CD14-positive monocyte (primary cell): ENCODE measurements around the gene CORO1A. TPM values are rescaled to one million over a fixed set of nuclear protein-coding genes. Genes with fewer than 3 reads are reported as not detected.

Experiments used
- DNase-seq, 3 donors: peaks; one replicate each; pipeline ENCODE4 v3.0.0-alpha.2; 2011 to 2022
- H2AFZ ChIP-seq: 2 replicates; pipeline ENCODE4 v1.6.0; 2012; ENCODE audit warnings: mild to moderate bottlenecking, low read depth, low read length, inconsistent platforms; ENCODE audit not compliant: insufficient read depth, poor library complexity, severe bottlenecking
- H3K27ac ChIP-seq, 2 donors: 1 replicate in 1 of 2; 2 replicates in 1 of 2; pipeline ENCODE4 v1.5.1; 2012 to 2013; ENCODE audit warnings: low read length in 2 of 2, control low read depth in 1 of 2, inconsistent platforms in 1 of 2, low read depth in 1 of 2, mild to moderate bottlenecking in 1 of 2
- H3K27me3 ChIP-seq, 2 donors: one replicate each; pipeline versions ENCODE4 v1.6.0 to v1.6.1; 2011 to 2013; ENCODE audit warnings: low read length in 2 of 2; ENCODE audit not compliant: control insufficient read depth in 2 of 2, insufficient read depth in 2 of 2
- H3K36me3 ChIP-seq, 2 donors: replicated peaks in 1 of 2; 1 replicate in 1 of 2; 2 replicates in 1 of 2; pipeline versions ENCODE4 v1.5.1 to v1.6.1; 2012 to 2013; ENCODE audit warnings: low read length in 2 of 2, control low read depth in 1 of 2, inconsistent platforms in 1 of 2, mild to moderate bottlenecking in 1 of 2; ENCODE audit not compliant: insufficient read depth in 2 of 2, control insufficient read depth in 1 of 2
- H3K4me1 ChIP-seq, 2 donors: 1 replicate in 1 of 2; 2 replicates in 1 of 2; pipeline versions ENCODE4 v1.5.1 to v1.6.1; 2012 to 2013; ENCODE audit warnings: low read length in 2 of 2, control low read depth in 1 of 2, inconsistent platforms in 1 of 2, mild to moderate bottlenecking in 1 of 2, moderate library complexity in 1 of 2; ENCODE audit not compliant: insufficient read depth in 2 of 2, control insufficient read depth in 1 of 2
- H3K4me2 ChIP-seq: replicated peaks from 2 replicates; pipeline ENCODE3; 2012; ENCODE audit warnings: low read length, moderate library complexity, mild to moderate bottlenecking; ENCODE audit not compliant: poor library complexity, severe bottlenecking; ENCODE audit errors: extremely low read depth
- H3K4me3 ChIP-seq, 3 experiments: fragments of 200-600 bp in 1 of 3; sonication (generic) in 1 of 3; replicated peaks in 1 of 3; 1 replicate in 2 of 3; 2 replicates in 1 of 3; pipeline ENCODE4 v1.5.1; 2011 to 2013; ENCODE audit warnings: low read length in 3 of 3, mild to moderate bottlenecking in 3 of 3, control low read depth in 2 of 3, low read depth in 2 of 3, inconsistent platforms in 1 of 3, moderate library complexity in 1 of 3
- H3K79me2 ChIP-seq: 2 replicates; pipeline ENCODE4 v1.6.0; 2012; ENCODE audit warnings: mild to moderate bottlenecking, control low read depth, inconsistent platforms, low read length, moderate library complexity; ENCODE audit not compliant: insufficient read depth
- H3K9ac ChIP-seq: 2 replicates; pipeline ENCODE4 v1.6.0; 2017; ENCODE audit warnings: low read length, mild to moderate bottlenecking; ENCODE audit not compliant: insufficient read depth, poor library complexity, severe bottlenecking
- H3K9me3 ChIP-seq, 2 donors: replicated peaks in 1 of 2; 1 replicate in 1 of 2; 2 replicates in 1 of 2; pipeline versions ENCODE4 v1.5.1 to v1.6.1; 2012 to 2013; ENCODE audit warnings: low read length in 2 of 2, control low read depth in 1 of 2; ENCODE audit not compliant: control insufficient read depth in 1 of 2, insufficient read depth in 1 of 2
- H4K20me1 ChIP-seq: 2 replicates; pipeline ENCODE4 v1.6.0; 2012; ENCODE audit warnings: mild to moderate bottlenecking, low read length, control low read depth, moderate library complexity; ENCODE audit not compliant: insufficient read depth
- H3K27ac Mint-ChIP-seq, 7 donors: one replicate each; pipeline ENCODE4 v1.8.0; 2020; ENCODE audit warnings: mild to moderate bottlenecking in 7 of 7, mixed read lengths in 7 of 7, moderate library complexity in 6 of 7, inconsistent platforms in 2 of 7
- H3K27me3 Mint-ChIP-seq, 3 donors: one replicate each; pipeline ENCODE4 v1.8.0; 2021 to 2022; ENCODE audit warnings: low read depth in 3 of 3, mild to moderate bottlenecking in 3 of 3, mixed read lengths in 3 of 3, moderate library complexity in 3 of 3, inconsistent platforms in 1 of 3
- H3K36me3 Mint-ChIP-seq, 2 donors: one replicate each; pipeline ENCODE4 v1.8.0; 2020; ENCODE audit warnings: mixed read lengths in 2 of 2, inconsistent platforms in 1 of 2, mild to moderate bottlenecking in 1 of 2
- H3K4me1 Mint-ChIP-seq: one replicate; pipeline ENCODE4 v1.8.0; 2020; ENCODE audit warnings: mild to moderate bottlenecking, mixed read lengths
- H3K4me3 Mint-ChIP-seq, 2 donors: one replicate each; pipeline ENCODE4 v1.8.0; 2020; ENCODE audit warnings: mild to moderate bottlenecking in 2 of 2, mixed read lengths in 2 of 2, moderate library complexity in 1 of 2
- H3K9me3 Mint-ChIP-seq, 7 donors: one replicate each; pipeline ENCODE4 v1.8.0; 2020 to 2022; ENCODE audit warnings: mixed read lengths in 7 of 7, mild to moderate bottlenecking in 6 of 7, moderate library complexity in 6 of 7, inconsistent platforms in 2 of 7
- CTCF ChIP-seq: fragments of 200-600 bp; IDR thresholded peaks from one replicate; pipeline ENCODE4 v1.8.0; 2022; ENCODE audit warnings: antibody characterized with exemption, mild to moderate bottlenecking
- WGBS: methylation state at CpG from one replicate; pipeline ENCODE4 v1.1.5; 2013; ENCODE audit warnings: missing lambda C conversion rate; ENCODE audit not compliant: insufficient coverage; 5-methylcytosine and 5-hydroxymethylcytosine counted together
- intact Hi-C, 2 donors: fragments of 100-400 bp; cut with micrococcal nuclease; formaldehyde crosslinking; loops; one replicate each; pipeline versions ENCODE4 v1.15.0 to v1.15.1; 2023
- polyA plus RNA-seq, 3 donors: library from polyadenylated mRNA; depleted of rRNA in 1 of 3; unstranded in 2 of 3; stranded (reverse) in 1 of 3; fragments of 300-500 nt in 2 of 3; fragments of >200 nt in 1 of 3; fragmentation: Illumina TruSeq in 2 of 3; gene quantifications; 1 replicate in 2 of 3; 2 replicates in 1 of 3; pipeline ENCODE4 v1.2.3, GENCODE V29; 2012 to 2021

Gene CORO1A
- polyA plus RNA-seq, 3 donors: 1,314 to 1,363 (median 1,346) TPM

DNA sequence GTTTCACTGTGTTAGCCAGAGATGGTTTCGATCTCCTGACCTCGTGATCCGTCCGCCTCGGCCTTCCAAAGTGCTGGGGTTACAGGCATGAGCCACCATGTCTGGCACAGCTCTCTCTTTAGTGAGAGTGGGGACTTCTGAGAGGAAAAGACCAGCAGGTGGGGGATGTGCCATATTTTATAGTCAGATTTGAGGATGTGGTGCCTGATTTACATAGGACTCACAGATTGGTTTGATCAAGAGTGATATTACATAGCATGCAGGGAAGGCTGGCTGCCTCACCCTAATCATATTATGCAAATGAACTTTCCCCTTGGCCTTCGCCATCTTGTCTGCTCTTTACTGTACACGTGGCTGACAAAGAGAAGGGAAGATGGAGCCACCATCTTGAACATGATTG lies 32.3 kb upstream of the CORO1A start:
- peak overlapping the region in 2 of 7 donors; percentile 61 to 64 for H3K27ac Mint-ChIP-seq
- no peak overlapping the region for H2AFZ ChIP-seq
- WGBS: 97% methylated on average over 5 of the region's 7 CpGs

GRCh38 chr16:30152517-30152916 lies 30.9 kb upstream of the CORO1A start:
- TF ChIP-seq CTCF: no peak
- H2AFZ ChIP-seq: no peak overlapping the region
- H3K9me3 ChIP-seq: peaks cover 0 to 5% of the 10 kb centered on the region in 2 donors
- Mint-ChIP-seq H3K36me3 (no peaks in the 10 kb centered on the region), H3K9me3 (peaks cover 0 to 12% (median 6%) of the 10 kb centered on the region in 7 donors), H3K4me1 (peaks cover 50% of the 10 kb centered on the region), H3K4me3 (no peak overlapping the region), H3K27me3 (peaks cover 0 to 2% (median 1%) of the 10 kb centered on the region in 3 donors), H3K27ac (no peak overlapping the region)
- no peaks in the 10 kb centered on the region for H3K79me2 ChIP-seq
- no peaks in the 10 kb centered on the region for H3K36me3 ChIP-seq
- no peak overlapping the region for H3K4me3 ChIP-seq
- peaks cover 31 to 37% of the 10 kb centered on the region in 2 donors for H3K4me1 ChIP-seq
- no peak overlapping the region for H3K9ac ChIP-seq
- intact Hi-C loops: no loop called here
- 93% methylated on average over 5 of the region's 9 CpGs for WGBS
- no peak for DNase-seq
- H3K27me3 ChIP-seq: no peaks in the 10 kb centered on the region
- no peaks in the 10 kb centered on the region for H4K20me1 ChIP-seq
- no peak overlapping the region for H3K4me2 ChIP-seq
- H3K27ac ChIP-seq: no peak overlapping the region

More for the DNA sequence above, 32.3 kb upstream of the CORO1A start:
- Histone ChIP-seq H3K4me3 (no peak overlapping the region), H3K9me3 (peaks cover 0 to 5% of the 10 kb centered on the region in 2 donors), H3K27ac (no peak overlapping the region), H3K4me1 (peaks cover 42 to 49% of the 10 kb centered on the region in 2 donors), H3K9ac (no peak overlapping the region), H3K27me3 (no peaks in the 10 kb centered on the region), H4K20me1 (no peaks in the 10 kb centered on the region), H3K79me2 (no peaks in the 10 kb centered on the region), H3K36me3 (no peaks in the 10 kb centered on the region), H3K4me2 (no peak overlapping the region)
- no peak overlapping the region for H3K4me3 Mint-ChIP-seq
- no peaks in the 10 kb centered on the region for H3K36me3 Mint-ChIP-seq
- no peak for TF ChIP-seq CTCF
- H3K4me1 Mint-ChIP-seq: peaks cover 56% of the 10 kb centered on the region
- intact Hi-C loops: no loop called here
- DNase-seq: no peak
- H3K27me3 Mint-ChIP-seq: peaks cover 0 to 2% (median 1%) of the 10 kb centered on the region in 3 donors
- H3K9me3 Mint-ChIP-seq: peaks cover 0 to 12% (median 6%) of the 10 kb centered on the region in 7 donors
